HuH-7 (cell line): Measurements from ENCODE around the gene SPINK5.

Experiments
- DNase-seq: peaks from one replicate; pipeline ENCODE4 v3.0.0; 2011; ENCODE audit warnings: low spot score

The SPINK5 gene

DNA sequence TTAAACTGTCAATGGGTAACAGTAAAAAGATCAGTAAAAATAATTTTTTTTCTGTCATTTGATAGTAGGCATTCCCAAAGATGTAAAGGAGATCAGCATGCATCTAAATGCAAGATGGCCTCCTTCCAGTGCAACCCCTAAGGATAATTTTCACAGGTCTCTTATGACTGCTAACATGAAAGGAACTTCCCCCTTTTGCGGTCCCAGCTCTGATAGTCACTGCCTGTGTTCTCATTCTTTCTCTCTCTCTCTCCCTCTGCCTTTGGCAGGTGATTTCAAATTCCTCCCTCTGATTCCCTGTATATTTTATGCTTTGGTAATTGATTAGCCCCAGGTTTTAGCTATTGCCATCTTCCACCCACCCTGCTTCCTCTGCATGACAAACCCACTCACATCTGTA, 113.4 kb downstream of the SPINK5 start:
- no peak for DNase-seq

DNA sequence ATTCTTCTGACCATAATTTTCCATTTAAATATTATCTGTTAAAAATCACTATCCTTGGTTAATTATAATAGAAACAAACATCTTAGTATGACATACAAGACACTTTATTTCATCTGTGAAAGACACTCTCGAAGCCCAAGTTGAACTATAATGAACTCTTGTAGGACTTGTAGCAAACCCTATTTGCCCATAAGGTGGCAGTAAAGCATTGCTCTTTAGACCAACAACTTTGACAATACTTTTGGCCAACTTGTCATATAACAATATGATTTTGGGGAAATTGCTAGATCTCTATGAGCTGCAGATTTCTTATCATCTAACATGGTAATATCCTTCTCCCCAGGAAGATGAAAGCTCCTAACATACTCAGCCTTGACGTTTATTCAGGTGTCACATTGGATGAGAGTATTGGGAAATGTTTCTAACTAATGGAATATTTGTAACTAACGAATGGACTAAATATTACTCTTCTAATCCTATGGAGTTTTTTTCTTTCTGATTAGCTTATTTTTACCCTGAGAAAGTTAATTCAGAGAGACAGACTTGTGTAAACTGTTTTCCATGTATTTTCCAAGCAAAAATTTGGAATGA, 115.5 kb downstream of the SPINK5 start:
- no peak for DNase-seq

DNA sequence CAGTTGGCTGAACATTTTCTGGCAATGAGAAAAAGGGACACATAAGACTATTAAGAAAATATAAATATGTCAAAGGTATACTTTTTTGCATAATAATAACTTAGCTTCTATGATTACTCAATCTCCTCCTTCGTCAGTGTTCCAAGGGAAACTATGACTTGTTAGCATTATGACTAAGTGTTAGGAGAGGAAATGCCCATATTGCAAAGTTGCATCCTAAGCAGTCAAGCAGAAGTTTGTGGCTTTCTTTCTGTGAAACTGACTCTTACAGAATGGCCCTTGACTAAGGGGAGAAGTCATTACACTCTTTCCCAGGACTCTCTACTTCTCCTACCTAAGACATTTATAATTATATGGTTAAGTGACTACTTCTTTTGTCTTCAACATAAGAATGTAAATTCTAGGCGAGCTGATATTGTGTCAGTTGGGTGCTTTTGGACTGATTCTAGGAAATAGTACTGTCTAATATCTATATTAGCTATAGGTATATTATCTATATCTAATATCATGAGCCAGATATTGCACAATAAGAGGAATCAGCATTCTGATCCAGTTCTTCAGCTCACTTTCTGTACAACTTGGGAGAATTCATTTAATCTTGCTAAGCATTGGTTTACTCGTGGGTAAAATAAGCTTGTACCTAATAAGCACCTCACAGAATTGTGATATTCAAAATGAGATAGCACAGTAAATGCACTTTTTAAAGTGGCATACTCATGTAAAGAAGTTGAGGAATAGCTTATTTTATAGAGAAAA, 122.6 kb downstream of the SPINK5 start:
- no peak for DNase-seq
